GM18508 (cell line): Measurements from ENCODE around the gene MEGF9.
"Not testable (repeated sequence)": the region's sequence is repeated elsewhere in the genome, so short reads cannot be mapped to it uniquely, and the experiment has no call there.

Experiments used
- ATAC-seq: cut with Tn5 transposase; IDR thresholded peaks from one replicate; pipeline ENCODE4 v1.9.1; 2021; ENCODE audit warnings: moderate number of reproducible peaks; ENCODE audit not compliant: insufficient read depth, unreplicated experiment

Gene MEGF9

GRCh38 chr9:120556775-120557174, 157.5 kb downstream of the MEGF9 start:
- ATAC-seq = no peak

GRCh38 chr9:120555839-120556238, 158.4 kb downstream of the MEGF9 start:
- ATAC-seq = no peak

- ATAC-seq = not testable (repeated sequence)
These were observed 162.0 kb downstream of the MEGF9 start for GRCh38 chr9:120552210-120552704.
